Hepatocyte (in vitro differentiated cells): ENCODE measurements around the gene BTRC.

Source experiments
- CTCF ChIP-seq: fragments of 200-600 bp; sonication (generic); IDR thresholded peaks from 2 replicates; pipeline ENCODE4 v1.5.1; 2016; ENCODE audit warnings: antibody characterized with exemption, mild to moderate bottlenecking; ENCODE audit not compliant: poor library complexity
- EZH2 ChIP-seq: fragments of 200-600 bp; sonication (generic); IDR thresholded peaks from 2 replicates; pipeline ENCODE4 v1.6.1; 2016; ENCODE audit warnings: antibody characterized with exemption, mild to moderate bottlenecking, borderline replicate concordance
- EZH2phosphoT487 ChIP-seq: fragments of 200-600 bp; sonication (generic); IDR thresholded peaks from one replicate; pipeline ENCODE4 v1.6.1; 2018; ENCODE audit warnings: antibody characterized with exemption, mild to moderate bottlenecking, low read depth, moderate library complexity; ENCODE audit not compliant: unreplicated experiment, severe bottlenecking

- no peak for TF ChIP-seq EZH2
- no peak for TF ChIP-seq CTCF
- TF ChIP-seq EZH2phosphoT487: no peak
These were observed 203.6 kb downstream of the BTRC start for GRCh38 chr10:101557541-101557940.
